ENCODE measurements around the gene CSF2RB.

CSF2RB gene

GRCh38 chr22:36931446-36931845 is 18.0 kb downstream of the CSF2RB start:
- no peaks in the 10 kb centered on the region for H3K27me3 ChIP-seq (ENCODE audit: control insufficient read depth, insufficient read depth, low read length)
- no peak for TF ChIP-seq CTCF (IDR thresholded peaks at IDR 0.05)
- H3K4me2 ChIP-seq (ENCODE audit: low read length): no peak overlapping the region
- no peak overlapping the region for H3K27ac ChIP-seq
- no peak overlapping the region for H3K4me3 ChIP-seq (ENCODE audit: low read depth, low read length)
- H3K4me1 ChIP-seq: no peaks in the 10 kb centered on the region
- no peak overlapping the region for H3K9ac ChIP-seq
- no peaks in the 10 kb centered on the region for H3K36me3 ChIP-seq (ENCODE audit: control insufficient read depth, insufficient read depth, low read length)
- H3K79me2 ChIP-seq: no peaks in the 10 kb centered on the region
- H3K9me3 ChIP-seq (ENCODE audit: control insufficient read depth, low read length): no peaks in the 10 kb centered on the region
- H2AFZ ChIP-seq: no peak overlapping the region

GRCh38 chr22:36933629-36934417 is 20.4 kb downstream of the CSF2RB start:
- TF ChIP-seq CTCF (IDR thresholded peaks at IDR 0.05): no peak
- Histone ChIP-seq H3K27me3 (ENCODE audit: control insufficient read depth, insufficient read depth, low read length) (no peaks in the 10 kb centered on the region), H3K27ac (no peak overlapping the region), H3K4me3 (ENCODE audit: low read depth, low read length) (no peak overlapping the region), H3K79me2 (no peaks in the 10 kb centered on the region), H2AFZ (no peak overlapping the region), H3K4me1 (no peaks in the 10 kb centered on the region), H3K36me3 (ENCODE audit: control insufficient read depth, insufficient read depth, low read length) (no peaks in the 10 kb centered on the region), H3K9me3 (ENCODE audit: control insufficient read depth, low read length) (no peaks in the 10 kb centered on the region), H3K9ac (no peak overlapping the region), H3K4me2 (ENCODE audit: low read length) (no peak overlapping the region)

GRCh38 chr22:36934418-36935312 is 21.2 kb downstream of the CSF2RB start:
- no peak for TF ChIP-seq CTCF (IDR thresholded peaks at IDR 0.05)
- Histone ChIP-seq H3K9me3 (ENCODE audit: control insufficient read depth, low read length) (no peaks in the 10 kb centered on the region), H3K4me2 (ENCODE audit: low read length) (no peak overlapping the region), H3K36me3 (ENCODE audit: control insufficient read depth, insufficient read depth, low read length) (no peaks in the 10 kb centered on the region), H3K4me1 (no peaks in the 10 kb centered on the region), H3K9ac (no peak overlapping the region), H3K4me3 (ENCODE audit: low read depth, low read length) (no peak overlapping the region), H2AFZ (no peak overlapping the region), H3K27ac (no peak overlapping the region), H3K79me2 (no peaks in the 10 kb centered on the region), H3K27me3 (ENCODE audit: control insufficient read depth, insufficient read depth, low read length) (no peaks in the 10 kb centered on the region)

- no peak for TF ChIP-seq CTCF (IDR thresholded peaks at IDR 0.05)
Observed at GRCh38 chr22:36935313-36935610, 21.8 kb downstream of the CSF2RB start.

More at GRCh38 chr22:36935313-36935610, 21.8 kb downstream of the CSF2RB start:
- Histone ChIP-seq H3K36me3 (ENCODE audit: control insufficient read depth, insufficient read depth, low read length) (no peaks in the 10 kb centered on the region), H3K27me3 (ENCODE audit: control insufficient read depth, insufficient read depth, low read length) (no peaks in the 10 kb centered on the region), H3K9ac (no peak overlapping the region), H3K4me3 (ENCODE audit: low read depth, low read length) (no peak overlapping the region), H3K79me2 (no peaks in the 10 kb centered on the region), H3K9me3 (ENCODE audit: control insufficient read depth, low read length) (no peaks in the 10 kb centered on the region), H3K4me2 (ENCODE audit: low read length) (no peak overlapping the region), H3K4me1 (no peaks in the 10 kb centered on the region), H3K27ac (no peak overlapping the region), H2AFZ (no peak overlapping the region)
